Erythroblast (primary cell): ENCODE data around the gene MOGAT1.

Experiments
- GATA1 ChIP-seq: IDR thresholded peaks from 2 replicates; pipeline ENCODE4 v1.6.1; 2011; ENCODE audit warnings: low read depth, mild to moderate bottlenecking, control low read depth, low read length, moderate library complexity
- POLR2A ChIP-seq: IDR thresholded peaks from 2 replicates; pipeline ENCODE4 v1.6.1; 2011; ENCODE audit warnings: mild to moderate bottlenecking, low read length

DNA sequence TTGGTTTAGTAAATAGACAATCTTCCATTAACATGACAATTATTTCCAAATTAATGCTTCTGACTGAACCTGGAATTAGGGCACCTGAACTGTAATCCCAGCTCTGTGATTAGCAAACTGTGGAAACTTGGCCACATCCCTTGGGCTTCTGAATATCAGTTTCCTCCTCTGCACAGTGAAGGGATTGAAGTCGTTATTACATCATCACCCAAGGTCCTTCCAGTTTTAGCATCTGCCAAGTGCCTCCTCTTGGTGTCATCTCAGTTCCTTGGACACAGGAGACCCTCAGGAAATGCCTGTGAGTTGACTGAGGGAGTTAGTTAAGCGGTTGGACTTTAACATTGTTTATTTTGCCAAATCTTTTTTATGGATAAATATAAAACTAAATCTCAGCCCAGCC is 64.8 kb downstream of the MOGAT1 start:
- no peak for TF ChIP-seq POLR2A
- no peak for TF ChIP-seq GATA1
